Measurements from ENCODE around the gene DLG1. TPM values are rescaled to one million over a fixed set of nuclear protein-coding genes. Genes with fewer than 3 reads are reported as not detected.

Gene DLG1
- polyA plus RNA-seq, 1 experiment = 58.9 TPM

GRCh38 chr3:197285557-197285956 is 12.9 kb downstream of the DLG1 start:
- ChIA-PET CTCF (interaction anchor here (1.4 to 5.2 kb wide), 2 partner anchors 29 to 224 kb away, joined by 4 to 24 read pairs; no protein-coding TSS in a partner anchor), POLR2A (no interaction called here)
- Histone ChIP-seq H3K4me3 (ENCODE audit: low read depth, low read length) (no peak overlapping the region), H3K27me3 (ENCODE audit: control insufficient read depth, insufficient read depth, low read length) (no peaks in the 10 kb centered on the region), H3K27ac (ENCODE audit: low read depth, low read length) (no peak overlapping the region), H3K9me3 (ENCODE audit: control insufficient read depth, insufficient read depth, low read length) (no peaks in the 10 kb centered on the region)
- no peak for TF ChIP-seq CTCF (IDR thresholded peaks at IDR 0.05; ENCODE audit: low read depth, low read length)
- no peak for DNase-seq (ENCODE audit: low read depth, low spot score)

DNA sequence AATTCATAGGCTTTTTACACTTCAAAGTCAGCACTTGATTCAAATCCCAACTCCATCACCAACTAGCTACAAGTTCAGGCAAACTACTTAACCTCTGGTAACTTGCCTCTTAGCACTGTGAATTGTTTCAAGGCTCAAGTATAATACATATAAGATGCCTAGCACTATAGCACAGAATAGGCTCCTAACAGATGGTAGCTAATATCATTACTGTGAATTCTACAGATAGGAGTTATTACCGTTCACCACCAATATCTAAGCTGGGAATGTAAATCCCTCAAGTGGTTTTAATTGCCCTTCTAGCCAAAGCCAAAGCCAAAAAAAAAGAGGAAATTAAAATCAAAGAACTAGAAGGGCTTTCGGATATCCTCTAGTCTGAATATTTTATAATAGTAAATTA is 15.4 kb downstream of the DLG1 start:
- Histone ChIP-seq H3K9me3 (ENCODE audit: control insufficient read depth, insufficient read depth, low read length) (no peaks in the 10 kb centered on the region), H3K27me3 (ENCODE audit: control insufficient read depth, insufficient read depth, low read length) (no peaks in the 10 kb centered on the region), H3K27ac (ENCODE audit: low read depth, low read length) (no peak overlapping the region), H3K4me3 (ENCODE audit: low read depth, low read length) (no peak overlapping the region)
- no peak for DNase-seq (ENCODE audit: low read depth, low spot score)
- ChIA-PET POLR2A (no interaction called here), CTCF (interaction anchor here (0.6 to 5.2 kb wide), 2 partner anchors 15 to 26 kb away, joined by 8 to 24 read pairs; no protein-coding TSS in a partner anchor)
- no peak for TF ChIP-seq CTCF (IDR thresholded peaks at IDR 0.05; ENCODE audit: low read depth, low read length)

- H3K27me3 ChIP-seq (ENCODE audit: control insufficient read depth, insufficient read depth, low read length) = no peaks in the 10 kb centered on the region
- no peak for DNase-seq (ENCODE audit: low read depth, low spot score)
- CTCF ChIA-PET = interaction anchor here (5.2 kb wide), 1 partner anchor 25 kb away, joined by 24 read pairs; no protein-coding TSS in a partner anchor
- H3K4me3 ChIP-seq (ENCODE audit: low read depth, low read length) = no peak overlapping the region
- POLR2A ChIA-PET = no interaction called here
- H3K9me3 ChIP-seq (ENCODE audit: control insufficient read depth, insufficient read depth, low read length) = no peaks in the 10 kb centered on the region
- no peak for TF ChIP-seq CTCF (IDR thresholded peaks at IDR 0.05; ENCODE audit: low read depth, low read length)
- no peak overlapping the region for H3K27ac ChIP-seq (ENCODE audit: low read depth, low read length)
These were observed 16.6 kb downstream of the DLG1 start for GRCh38 chr3:197281849-197282248.

GRCh38 chr3:197280156-197280555 is 18.3 kb downstream of the DLG1 start:
- ChIA-PET POLR2A (interaction anchor here (0.7 kb wide), 1 partner anchor 18 kb away, joined by 6 read pairs; the partner anchor contains the start of gene DLG1), CTCF (no interaction called here)

DNA sequence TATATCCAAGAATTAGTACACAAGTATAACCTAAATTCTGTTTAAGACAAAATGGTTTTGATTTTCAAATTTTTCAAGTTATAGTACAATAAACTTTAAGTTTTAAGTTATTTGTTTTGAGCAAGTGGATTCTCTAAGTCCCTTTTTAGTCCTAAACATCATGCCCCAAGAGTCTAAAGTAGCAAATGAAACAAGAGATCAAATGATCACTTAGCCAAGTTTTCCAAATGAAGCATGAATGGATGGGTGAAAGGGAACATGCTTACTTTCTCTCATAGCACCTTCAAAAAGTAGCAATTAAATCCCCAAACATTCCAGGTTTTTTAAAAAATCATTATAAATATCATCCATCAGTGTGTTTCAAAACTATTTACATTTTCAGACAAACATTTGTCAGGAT is 19.5 kb downstream of the DLG1 start:
- DNase-seq (ENCODE audit: low read depth, low spot score) = no peak
- no peak overlapping the region for H3K4me3 ChIP-seq (ENCODE audit: low read depth, low read length)
- ChIA-PET POLR2A (no interaction called here), CTCF (interaction anchor here (0.7 to 1.5 kb wide), 2 partner anchors 20 to 22 kb away, joined by 3 to 5 read pairs; no protein-coding TSS in a partner anchor)
- H3K9me3 ChIP-seq (ENCODE audit: control insufficient read depth, insufficient read depth, low read length) = no peaks in the 10 kb centered on the region
- H3K27me3 ChIP-seq (ENCODE audit: control insufficient read depth, insufficient read depth, low read length) = no peaks in the 10 kb centered on the region
- TF ChIP-seq CTCF (IDR thresholded peaks at IDR 0.05; ENCODE audit: low read depth, low read length) = no peak
- H3K27ac ChIP-seq (ENCODE audit: low read depth, low read length) = no peak overlapping the region

More at GRCh38 chr3:197280156-197280555, 18.3 kb downstream of the DLG1 start:
- Histone ChIP-seq H3K27me3 (ENCODE audit: control insufficient read depth, insufficient read depth, low read length) (no peaks in the 10 kb centered on the region), H3K27ac (ENCODE audit: low read depth, low read length) (no peak overlapping the region), H3K9me3 (ENCODE audit: control insufficient read depth, insufficient read depth, low read length) (no peaks in the 10 kb centered on the region), H3K4me3 (ENCODE audit: low read depth, low read length) (no peak overlapping the region)
- DNase-seq (ENCODE audit: low read depth, low spot score) = no peak
- no peak for TF ChIP-seq CTCF (IDR thresholded peaks at IDR 0.05; ENCODE audit: low read depth, low read length)

Data from AG04450 (cell line).